ENCODE data around the gene KIF1B.

Gene KIF1B

DNA sequence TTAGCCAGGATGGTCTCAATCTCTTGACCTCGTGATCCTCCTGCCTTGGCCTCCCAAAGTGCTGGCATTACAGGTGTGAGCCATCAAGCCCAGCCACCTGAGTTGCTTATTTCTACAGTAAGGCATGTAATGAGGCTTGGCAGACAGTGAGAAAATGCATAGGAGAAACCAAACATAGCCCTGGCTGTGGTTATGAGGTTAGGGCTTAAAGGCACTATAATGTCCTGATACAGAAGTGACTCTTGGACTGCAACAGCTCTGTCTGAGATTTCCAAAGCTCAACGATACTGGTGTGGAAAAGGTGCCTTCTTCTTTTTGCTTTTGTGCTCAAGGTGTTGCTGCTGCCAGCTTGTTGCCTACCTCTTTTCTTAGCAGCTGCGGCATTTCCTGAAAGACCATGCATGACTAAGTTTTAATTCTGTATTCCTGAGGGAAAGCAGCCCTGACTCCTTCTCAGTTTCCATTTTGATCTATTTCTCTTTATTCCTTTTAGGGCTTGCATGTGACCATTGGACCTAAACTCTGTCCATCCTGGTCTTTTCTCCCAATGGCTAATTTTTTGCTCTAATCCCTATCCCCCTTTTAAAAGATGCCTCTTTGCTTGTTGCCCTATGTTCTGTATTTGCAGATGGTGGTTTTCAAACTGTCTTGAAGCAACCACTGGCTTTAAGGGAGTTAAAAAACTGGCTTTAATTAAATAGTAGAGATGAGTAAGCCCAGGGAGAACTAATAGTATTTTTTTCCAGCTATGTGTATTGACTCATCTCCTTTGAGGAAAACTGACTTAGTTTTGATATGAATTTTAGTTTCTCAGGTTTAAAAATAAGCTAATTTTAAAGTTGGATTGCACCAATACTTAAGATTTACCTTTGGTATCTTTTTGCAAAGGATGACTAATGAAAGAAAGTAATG lies 70.3 kb downstream of the KIF1B start:
- peak; percentile 57 for DNase-seq (ENCODE audit: low read depth)

DNA sequence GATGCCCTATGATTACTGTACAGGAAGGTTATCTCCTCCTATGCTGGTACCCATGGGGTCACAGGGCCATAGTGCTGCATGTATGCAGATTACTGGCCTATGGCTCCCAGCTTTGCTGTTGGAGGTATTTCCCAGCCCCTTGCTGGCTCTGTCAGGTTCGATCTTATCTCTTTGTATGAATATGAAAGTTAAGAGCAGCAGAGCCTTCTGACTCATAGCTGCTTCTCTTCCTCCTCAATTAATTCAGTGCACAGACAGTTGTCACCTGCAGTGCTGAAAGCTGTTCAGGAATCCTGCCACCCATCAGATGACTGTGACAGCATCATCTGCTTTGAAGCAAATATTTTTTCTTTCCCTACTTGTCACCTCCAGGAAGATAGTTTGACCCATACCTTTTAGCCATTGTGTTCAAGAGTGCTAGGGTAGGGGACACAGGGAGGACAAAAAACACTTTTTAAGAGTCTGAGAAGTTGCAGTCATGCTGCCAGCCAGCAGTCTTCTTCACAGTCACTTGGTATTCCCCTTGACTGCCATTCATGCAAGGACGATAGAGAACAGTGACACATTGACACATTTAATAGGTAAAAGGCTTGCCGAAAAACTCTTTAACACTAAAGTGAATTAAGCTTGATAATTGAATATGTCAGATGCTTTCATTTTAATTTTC lies 73.1 kb downstream of the KIF1B start:
- DNase-seq (ENCODE audit: low read depth) = no peak

DNA sequence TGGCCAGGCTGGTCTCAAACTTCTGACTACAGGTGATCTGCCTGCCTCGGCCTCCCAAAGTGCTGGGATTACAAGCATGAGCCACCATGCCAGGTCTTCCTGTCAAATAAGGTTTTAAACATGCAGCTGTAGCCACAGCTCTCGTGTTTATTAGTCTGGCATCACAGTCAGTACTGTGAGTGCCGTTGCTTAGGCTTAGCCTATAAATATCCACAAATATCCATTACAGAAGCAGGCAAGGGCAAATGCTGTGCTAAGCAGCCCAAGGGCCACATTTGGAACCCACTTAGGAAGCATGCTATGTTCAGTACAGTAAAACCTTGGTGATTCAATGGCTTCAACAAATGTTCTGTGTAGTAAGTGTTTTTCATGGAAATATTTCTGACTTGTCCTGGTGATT lies 75.9 kb downstream of the KIF1B start:
- DNase-seq (ENCODE audit: low read depth) = peak; percentile 30

DNA sequence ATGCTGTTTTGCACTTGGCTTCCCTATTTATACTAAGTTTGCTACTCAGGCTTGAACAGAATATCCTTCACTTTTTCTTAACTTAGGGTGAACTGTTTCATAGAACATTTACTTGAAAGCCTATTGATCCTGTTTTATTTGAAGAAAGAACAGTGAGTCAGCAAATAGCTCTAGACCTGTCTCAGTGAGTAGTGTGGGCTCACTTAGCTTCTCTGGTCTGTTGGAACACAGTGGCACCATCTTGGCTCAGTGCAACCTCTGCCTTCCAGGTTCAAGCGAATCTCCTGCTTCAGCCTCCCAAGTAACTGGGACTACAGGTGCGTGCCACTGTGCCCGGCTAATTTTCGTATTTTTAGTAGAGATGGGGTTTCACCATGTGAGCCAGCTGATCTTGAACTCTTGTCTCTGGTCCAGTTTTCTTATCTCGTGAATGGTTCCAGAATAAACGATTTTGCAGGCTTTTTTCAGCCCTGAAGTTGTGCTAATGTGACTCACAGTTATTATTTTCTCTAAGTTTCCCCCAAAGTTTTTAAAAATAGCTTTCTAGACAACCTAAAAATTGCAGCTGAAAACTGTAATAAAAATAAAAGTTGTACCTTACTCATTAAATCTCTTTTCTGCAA lies 76.8 kb downstream of the KIF1B start:
- DNase-seq (ENCODE audit: low read depth) = no peak

DNA sequence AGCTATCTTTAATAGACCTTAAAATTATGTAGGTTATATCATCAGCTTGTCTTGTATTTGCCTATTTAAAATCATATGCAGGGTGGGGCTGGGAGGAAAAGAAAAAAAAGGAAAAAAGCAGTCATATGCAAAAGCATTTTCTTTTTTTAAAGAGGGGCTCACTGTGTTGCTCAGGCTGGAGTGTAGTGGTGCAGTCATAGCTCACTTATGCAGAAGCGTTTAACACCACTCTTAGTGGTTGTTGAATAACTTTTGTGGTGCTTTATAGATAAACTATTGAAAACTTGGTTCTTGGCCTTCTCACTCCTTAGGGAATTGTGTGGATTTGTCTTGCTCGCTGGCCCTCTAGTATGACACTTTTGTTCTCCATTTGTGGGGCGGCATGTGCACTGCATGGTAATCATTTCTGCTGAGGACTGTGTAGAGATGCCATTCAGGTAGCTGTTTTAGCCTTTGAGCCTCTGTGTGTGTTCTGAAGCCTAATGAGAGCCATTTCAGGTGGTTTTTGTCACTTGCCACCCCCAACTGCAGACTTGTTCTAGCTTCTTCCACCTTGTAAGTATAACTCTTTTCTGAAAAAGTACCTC lies 77.8 kb downstream of the KIF1B start:
- DNase-seq (ENCODE audit: low read depth) = no peak

DNA sequence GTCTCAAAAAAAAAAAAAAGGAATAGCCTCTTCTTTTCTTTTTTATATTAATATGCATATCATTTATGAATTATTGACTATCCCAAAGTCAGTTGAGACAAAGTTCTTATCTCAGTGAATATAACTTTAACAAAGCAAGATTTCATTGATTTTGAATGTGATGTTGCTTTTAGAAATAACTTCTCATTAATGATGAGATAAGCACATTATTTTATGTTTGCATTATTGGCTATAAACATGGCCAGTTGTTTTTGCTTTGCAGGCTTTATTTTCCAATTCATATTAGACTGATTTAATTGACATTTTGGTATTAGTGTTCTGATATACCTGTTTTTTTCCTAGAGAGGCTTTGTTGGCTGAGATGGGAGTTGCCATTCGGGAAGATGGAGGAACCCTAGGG lies 81.3 kb downstream of the KIF1B start:
- no peak for DNase-seq (ENCODE audit: low read depth)

DNA sequence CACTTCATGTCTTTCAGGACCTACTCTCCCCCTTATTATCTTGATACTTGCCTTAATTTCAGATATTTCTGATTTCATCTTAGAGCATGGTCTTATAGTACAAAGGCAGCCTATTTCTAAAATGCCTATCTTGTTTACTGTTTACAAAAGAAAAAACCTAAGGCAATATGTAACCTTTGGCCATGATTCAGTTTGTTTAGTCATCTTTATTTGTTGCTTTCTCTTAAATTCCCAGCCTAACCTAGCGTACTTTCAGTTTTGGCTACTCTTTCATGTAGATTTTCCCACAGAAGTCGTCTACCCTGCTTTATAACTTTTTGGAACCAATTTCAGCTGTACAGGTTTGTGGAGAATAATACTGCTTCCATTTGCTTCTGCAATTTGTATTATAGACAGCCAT lies 81.8 kb downstream of the KIF1B start:
- no peak for DNase-seq (ENCODE audit: low read depth)

DNA sequence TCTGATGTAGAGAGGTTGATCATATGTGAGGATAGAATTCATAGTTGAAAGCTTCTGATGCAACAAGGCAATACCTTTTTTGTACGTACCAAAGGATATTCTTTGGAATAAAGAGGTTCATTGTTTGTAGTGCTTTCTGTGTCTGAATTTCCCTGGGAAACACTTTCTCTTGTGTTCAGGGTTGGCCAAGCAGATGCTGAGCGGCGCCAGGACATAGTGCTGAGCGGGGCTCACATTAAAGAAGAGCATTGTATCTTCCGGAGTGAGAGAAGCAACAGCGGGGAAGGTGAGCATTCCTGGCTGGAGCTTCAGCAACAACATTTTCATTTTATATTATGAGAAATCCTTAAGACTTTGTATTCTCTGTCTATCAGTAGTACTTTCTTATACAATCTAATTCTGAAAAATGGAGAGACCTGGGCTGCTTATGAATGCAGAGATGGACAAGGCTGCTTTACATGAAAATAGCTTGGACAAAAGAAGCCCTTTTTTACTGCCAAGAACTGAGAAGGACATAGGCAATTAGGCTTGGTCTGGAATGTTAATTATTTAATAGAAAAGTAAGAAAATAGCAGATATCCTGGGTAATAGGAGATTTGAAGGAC lies 85.2 kb downstream of the KIF1B start:
- DNase-seq (ENCODE audit: low read depth) = no peak

DNA sequence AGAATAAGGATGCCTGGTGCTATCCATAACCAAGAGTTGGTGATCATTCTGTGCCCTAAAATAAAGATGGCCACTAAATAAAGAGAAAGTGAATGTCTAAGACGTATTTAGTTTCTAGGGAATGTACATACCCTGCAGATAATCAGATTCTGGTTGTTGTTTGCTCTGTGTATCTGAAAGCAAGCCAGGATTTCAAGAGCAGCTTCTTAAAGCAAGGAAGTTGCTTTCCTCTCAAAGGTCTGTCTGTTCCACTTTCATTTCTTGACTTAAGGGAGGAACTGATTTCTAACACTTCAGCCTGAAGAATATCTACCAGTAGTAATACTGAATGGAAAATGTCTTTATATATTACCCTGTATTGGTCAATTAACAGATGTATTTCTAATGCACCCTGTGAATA lies 88.8 kb downstream of the KIF1B start:
- DNase-seq (ENCODE audit: low read depth) = no peak

DNA sequence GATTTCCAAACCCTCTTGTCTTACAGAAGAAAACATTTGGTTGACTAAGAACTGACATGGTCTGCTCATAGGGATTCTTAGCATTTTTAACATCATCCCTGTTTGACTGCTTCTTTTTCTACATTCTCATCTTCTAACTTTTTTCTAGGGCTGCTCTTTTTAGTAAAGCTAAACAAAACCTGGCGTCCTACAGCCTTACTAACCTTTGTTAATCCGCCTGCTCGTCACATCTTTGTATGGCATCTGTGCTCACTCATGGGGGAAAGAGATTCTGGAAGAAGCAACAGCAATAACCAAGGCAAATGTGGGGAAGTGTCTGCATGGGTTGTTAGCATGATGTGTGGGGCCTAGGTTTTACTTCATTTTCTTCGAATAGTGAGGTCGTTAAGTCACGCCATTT lies 92.0 kb downstream of the KIF1B start:
- DNase-seq (ENCODE audit: low read depth) = no peak

DNA sequence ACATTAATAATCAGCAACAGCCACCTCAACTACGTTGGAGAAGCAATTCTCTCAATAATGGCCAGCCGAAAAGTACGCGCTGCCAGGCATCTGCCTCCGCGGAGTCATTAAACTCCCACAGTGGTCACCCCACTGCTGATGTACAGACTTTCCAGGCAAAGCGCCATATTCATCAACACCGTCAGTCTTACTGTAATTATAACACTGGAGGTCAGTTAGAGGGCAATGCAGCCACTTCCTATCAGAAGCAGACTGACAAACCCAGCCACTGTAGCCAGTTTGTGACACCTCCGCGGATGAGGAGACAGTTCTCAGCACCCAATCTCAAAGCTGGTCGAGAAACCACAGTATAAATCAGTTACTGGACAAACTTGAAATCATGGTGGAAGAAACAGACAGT lies 93.9 kb downstream of the KIF1B start:
- no peak for DNase-seq (ENCODE audit: low read depth)

DNA sequence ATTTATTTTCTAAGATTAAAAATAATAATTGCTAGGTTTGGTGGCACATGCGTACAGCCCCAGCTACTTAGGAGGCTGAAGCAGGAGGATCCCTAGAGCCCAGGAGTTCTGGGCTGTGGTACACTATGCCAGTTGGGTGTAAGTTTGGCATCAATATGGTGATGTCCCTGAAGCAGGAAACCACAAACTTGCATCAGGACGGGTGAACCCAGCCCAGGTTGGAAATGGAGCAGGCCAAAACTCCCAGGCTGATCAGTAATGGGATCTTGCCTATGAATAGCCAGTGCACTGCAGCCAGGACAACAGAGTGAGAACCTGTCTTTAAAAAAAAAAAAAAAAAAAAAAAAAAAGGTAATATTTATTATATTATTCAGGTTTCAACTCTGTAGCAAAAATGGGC lies 96.1 kb downstream of the KIF1B start:
- DNase-seq (ENCODE audit: low read depth) = no peak

DNA sequence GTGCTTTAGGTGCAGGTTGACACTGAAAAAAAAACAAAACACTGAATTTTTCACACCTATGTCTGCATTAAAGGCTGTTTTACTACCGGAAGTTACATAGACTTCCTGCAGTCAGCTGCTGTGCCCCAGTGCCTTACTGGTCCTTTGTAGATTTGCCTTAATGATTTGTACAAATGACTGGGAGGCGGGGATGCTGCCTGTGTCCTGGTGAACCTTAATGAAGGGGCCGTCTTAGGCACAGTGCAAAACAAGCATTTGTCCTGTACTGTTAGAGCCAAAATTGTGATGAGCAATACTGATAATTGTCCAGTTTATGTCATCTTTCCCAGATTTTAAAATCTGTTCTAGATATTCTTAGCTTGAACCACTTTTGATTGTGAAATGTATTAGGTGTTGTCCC lies 97.6 kb downstream of the KIF1B start:
- no peak for DNase-seq (ENCODE audit: low read depth)

DNA sequence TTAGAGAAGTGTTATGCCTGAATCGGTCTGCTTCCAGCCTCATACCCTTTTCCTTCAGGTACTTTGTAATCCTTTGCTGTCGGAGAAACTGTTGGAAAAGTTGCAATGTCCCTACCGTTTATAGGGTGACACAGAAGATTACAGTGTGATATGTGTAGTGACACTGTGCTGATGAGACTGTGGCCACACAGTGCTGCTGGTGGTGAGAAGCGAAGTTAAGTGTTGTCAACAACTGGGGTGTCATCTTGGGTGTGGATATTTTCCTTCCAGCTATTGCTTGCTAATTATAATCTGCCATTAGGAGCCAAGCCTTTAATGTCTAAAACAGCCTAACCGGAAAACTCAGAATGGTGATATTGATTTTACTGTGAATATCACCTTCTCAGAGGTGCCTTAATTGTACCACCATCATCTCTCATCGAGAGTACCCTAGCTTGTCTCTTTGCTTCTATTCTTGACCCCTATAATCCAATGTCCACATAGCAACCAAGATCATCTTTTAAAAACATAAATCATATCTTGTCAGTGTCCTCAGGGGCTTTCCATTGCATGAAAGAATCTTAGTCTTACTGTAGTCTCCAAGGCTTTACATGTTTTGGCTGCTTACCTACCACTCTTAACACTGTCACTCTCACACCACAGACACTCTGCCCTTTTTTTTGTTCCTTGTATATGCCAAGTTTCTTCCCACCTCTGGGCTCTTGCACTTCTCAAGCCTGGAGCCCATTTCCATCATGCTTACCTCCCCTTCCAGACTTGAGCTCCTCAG lies 99.1 kb downstream of the KIF1B start:
- DNase-seq (ENCODE audit: low read depth) = no peak

DNA sequence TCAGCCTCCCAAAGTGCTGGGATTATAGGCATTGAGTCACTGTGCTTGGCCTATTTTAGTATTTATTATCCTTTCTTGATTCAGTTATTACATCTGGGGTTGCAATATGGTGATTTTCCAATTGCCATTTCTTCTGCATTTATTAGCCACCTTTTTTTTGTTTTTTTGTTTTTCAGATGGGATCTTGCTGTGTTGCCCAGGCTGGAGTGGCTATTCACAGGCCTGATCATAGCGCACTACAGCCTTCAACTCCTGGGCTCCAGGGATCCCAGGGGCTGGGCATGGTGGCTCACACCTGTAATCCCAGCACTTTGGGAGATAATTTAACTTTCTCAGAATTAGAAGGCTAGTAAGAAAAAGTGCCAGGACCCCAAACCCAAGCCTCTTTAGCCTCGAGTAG lies 106.4 kb downstream of the KIF1B start:
- DNase-seq (ENCODE audit: low read depth) = no peak

DNA sequence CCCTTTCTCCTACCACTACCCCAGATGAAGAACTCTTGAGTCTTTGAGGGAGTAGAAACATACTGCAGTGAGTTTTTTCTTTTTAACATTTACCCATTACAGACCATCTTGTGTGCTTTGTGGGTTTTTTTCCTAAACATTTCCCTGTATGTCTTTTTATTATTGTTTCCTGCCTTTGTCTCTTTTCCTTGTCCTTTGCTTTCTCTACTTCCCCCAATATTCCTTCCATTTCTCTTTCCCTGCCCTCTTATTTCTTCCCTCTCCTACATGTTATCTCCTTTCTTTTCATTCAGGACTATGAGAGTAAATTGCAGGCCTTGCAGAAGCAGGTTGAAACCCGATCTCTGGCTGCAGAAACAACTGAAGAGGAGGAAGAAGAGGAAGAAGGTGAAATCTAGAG lies 109.4 kb downstream of the KIF1B start:
- no peak for DNase-seq (ENCODE audit: low read depth)

DNA sequence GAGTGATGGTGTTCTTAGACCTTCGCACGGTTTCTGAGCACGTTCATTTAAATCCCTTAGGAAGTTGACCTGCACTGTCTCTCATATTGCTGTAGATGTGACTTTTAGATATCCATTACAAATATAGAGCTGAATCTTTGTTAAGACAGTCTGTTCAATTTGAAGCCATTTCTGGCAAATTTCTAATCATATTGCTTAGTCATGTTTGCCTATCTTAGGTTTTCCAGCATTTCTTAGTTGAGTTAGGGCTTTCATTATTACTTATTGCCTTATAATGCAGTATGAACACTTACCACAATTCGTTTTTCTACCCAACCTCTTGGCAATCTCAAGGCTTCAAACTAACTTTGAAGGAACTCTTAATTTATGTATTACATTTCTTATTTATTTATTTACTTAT lies 110.0 kb downstream of the KIF1B start:
- DNase-seq (ENCODE audit: low read depth) = no peak

DNA sequence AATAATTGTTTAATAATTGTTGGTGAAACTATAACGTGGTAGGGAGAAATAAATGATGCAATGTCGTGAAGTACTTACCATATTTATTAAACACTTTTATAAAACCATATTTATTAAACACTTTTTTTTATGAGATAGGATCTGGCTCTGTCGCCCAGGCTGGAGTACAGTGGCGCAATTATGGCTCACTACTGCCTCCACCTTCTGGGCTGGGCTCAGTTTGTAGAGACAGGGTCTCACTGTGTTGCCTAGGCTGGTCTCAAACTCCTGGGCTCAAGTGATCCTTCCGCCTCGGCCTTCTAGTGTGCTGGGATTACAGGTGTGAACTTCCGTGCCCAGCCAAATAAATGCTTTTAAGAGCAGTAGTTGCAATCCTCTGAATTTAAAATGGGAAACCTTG lies 112.5 kb downstream of the KIF1B start:
- DNase-seq (ENCODE audit: low read depth) = no peak

DNA sequence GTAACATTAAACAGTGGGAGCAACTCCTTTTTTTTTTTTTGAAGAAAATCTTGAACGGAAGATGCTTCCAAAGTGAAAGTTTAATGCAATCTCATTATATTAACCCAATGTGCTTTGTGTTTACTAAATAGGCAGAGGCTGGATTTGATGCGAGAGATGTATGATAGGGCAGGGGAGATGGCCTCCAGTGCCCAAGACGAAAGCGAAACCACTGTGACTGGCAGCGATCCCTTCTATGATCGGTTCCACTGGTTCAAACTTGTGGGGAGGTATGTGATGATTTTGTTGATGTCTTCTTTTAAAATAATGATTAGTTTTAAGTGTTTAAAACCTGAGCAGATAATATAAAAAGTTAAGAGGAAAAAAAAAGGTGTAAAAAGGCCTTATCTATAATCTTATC lies 114.3 kb downstream of the KIF1B start:
- DNase-seq (ENCODE audit: low read depth) = no peak

DNA sequence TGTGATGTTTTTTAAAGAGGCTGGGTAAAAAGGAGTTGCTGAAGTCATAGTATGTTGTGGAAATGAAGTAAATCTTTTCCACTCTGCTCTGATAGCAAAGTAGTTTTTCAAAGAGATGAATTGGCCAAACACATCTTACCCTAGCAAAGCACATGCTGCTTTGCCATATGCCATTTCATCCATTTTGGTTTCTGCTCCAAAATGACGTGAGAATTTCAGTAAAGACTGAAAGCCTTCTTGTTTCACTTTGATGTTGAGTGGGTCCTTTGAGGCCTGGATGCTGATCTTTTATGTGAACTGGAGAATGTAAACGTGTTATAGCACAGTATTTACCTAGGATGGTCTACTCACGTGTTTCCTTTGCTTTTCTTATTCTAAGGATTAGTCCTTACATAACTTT lies 115.2 kb downstream of the KIF1B start:
- no peak for DNase-seq (ENCODE audit: low read depth)

DNA sequence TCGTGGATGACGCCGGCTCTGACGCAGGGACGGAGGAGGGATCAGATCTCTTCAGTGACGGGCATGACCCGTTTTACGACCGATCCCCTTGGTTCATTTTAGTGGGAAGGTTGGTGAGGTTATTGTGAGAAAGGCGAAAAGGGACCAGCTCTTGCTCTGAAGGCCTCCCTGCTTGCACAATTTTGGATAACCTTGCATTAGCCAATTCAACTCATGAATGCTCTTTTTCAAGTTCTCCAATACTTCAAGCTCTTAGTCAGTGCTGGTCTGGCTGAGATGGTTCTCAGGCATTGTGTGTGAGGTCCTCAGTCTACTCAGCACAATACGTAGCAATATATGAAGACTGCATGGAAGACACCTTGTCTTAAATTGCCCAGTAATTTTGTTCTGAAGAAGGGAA lies 115.9 kb downstream of the KIF1B start:
- no peak for DNase-seq (ENCODE audit: low read depth)
